Stimulated activated CD4-positive, alpha-beta T cell treated with anti-CD3 and anti-CD28 coated beads, Interleukin-4, amount 100 ng/mL, for 24 hours (primary cell): ENCODE measurements around the gene C6orf89.
A peak's percentile ranks its signal among the peaks of the same experiment; 100 is the strongest.
"Not testable (repeated sequence)": the region's sequence is repeated elsewhere in the genome, so short reads cannot be mapped to it uniquely, and the experiment has no call there.

Source experiments
- DNase-seq: peaks from one replicate; pipeline ENCODE4 v3.0.0-alpha.2; 2020

The C6orf89 gene

GRCh38 chr6:36888654-36889481, 3.1 kb downstream of the C6orf89 start:
- no peak for DNase-seq

GRCh38 chr6:36890112-36890663, 4.4 kb downstream of the C6orf89 start:
- no peak for DNase-seq

GRCh38 chr6:36891153-36891552, 5.4 kb downstream of the C6orf89 start:
- DNase-seq, result not testable (repeated sequence)

GRCh38 chr6:36893976-36894932, 8.5 kb downstream of the C6orf89 start:
- no peak for DNase-seq

- DNase-seq, result no peak
These were observed 11.9 kb downstream of the C6orf89 start for GRCh38 chr6:36897609-36898008.

GRCh38 chr6:36904114-36904513, 18.4 kb downstream of the C6orf89 start:
- no peak for DNase-seq

- no peak for DNase-seq
These were observed 19.2 kb downstream of the C6orf89 start for GRCh38 chr6:36904851-36905393.

GRCh38 chr6:36906539-36907325, 21.0 kb downstream of the C6orf89 start:
- no peak for DNase-seq

GRCh38 chr6:36907781-36908180, 22.0 kb downstream of the C6orf89 start:
- DNase-seq, result no peak

GRCh38 chr6:36908747-36909146, 23.0 kb downstream of the C6orf89 start:
- DNase-seq, result no peak

GRCh38 chr6:36912030-36912454, 26.3 kb downstream of the C6orf89 start:
- DNase-seq, result peak; percentile 41

- DNase-seq, result peak; percentile 71
These were observed 26.8 kb downstream of the C6orf89 start for GRCh38 chr6:36912586-36912985.

GRCh38 chr6:36913082-36913481, 27.3 kb downstream of the C6orf89 start:
- DNase-seq, result no peak

- peak; percentile 7 for DNase-seq
These were observed 28.6 kb downstream of the C6orf89 start for GRCh38 chr6:36914227-36914794.

- DNase-seq, result no peak
These were observed 29.8 kb downstream of the C6orf89 start for GRCh38 chr6:36915599-36915998.

GRCh38 chr6:36916126-36916525, 30.4 kb downstream of the C6orf89 start:
- DNase-seq, result no peak

- DNase-seq, result no peak
These were observed 31.9 kb downstream of the C6orf89 start for GRCh38 chr6:36917541-36918193.

- DNase-seq, result no peak
These were observed 34.3 kb downstream of the C6orf89 start for GRCh38 chr6:36920049-36920448.

GRCh38 chr6:36920546-36920945, 34.8 kb downstream of the C6orf89 start:
- DNase-seq, result no peak

GRCh38 chr6:36924131-36924530, 38.4 kb downstream of the C6orf89 start:
- no peak for DNase-seq

- no peak for DNase-seq
These were observed 39.1 kb downstream of the C6orf89 start for GRCh38 chr6:36924778-36925374.
